ENCODE data around the gene LTBP3. TPM values are rescaled to one million over a fixed set of nuclear protein-coding genes. Genes with fewer than 3 reads are reported as not detected.

Gene LTBP3
- total RNA-seq, 1 experiment from 2014 or later, result 1.3 TPM

- Histone ChIP-seq H4K20me1 (ENCODE audit: insufficient read depth, low read depth, low read length) (no peaks in the 10 kb centered on the region), H3K4me3 (ENCODE audit: low read length) (no peak within 1 kb of the TSS), H2AFZ (ENCODE audit: low read length) (no peak within 1 kb of the TSS), H3K27ac (ENCODE audit: low read length) (no peak within 1 kb of the TSS; the same call in 1 of the 2 replicates), H3K79me2 (ENCODE audit: low read length) (no peaks in the 10 kb centered on the region), H3K9me3 (ENCODE audit: low read length) (no peaks in the 10 kb centered on the region), H3K36me3 (ENCODE audit: insufficient read depth, low read length) (no peaks in the 10 kb centered on the region), H3K27me3 (ENCODE audit: low read length) (no peaks in the 10 kb centered on the region), H3K4me1 (ENCODE audit: low read length) (peaks cover 12% of the 10 kb centered on the region), H3K4me2 (ENCODE audit: low read depth, low read length, poor library complexity, severe bottlenecking) (no peak within 1 kb of the TSS), H3K9ac (ENCODE audit: low read length) (0 out of 2 replicates have a peak within 1 kb of the TSS, but pooled peaks have one; percentile 30), H3K9me2 (replicated peaks; ENCODE audit: insufficient read depth, low read length) (no peaks in the 10 kb centered on the region)
- DNase-seq, result peak; percentile 59
These were observed 37.6 kb upstream of the LTBP3 start, which contains the start of gene KCNK7 for GRCh38 chr11:65595543-65596281. TSS of gene KCNK7 (minus strand) at chr11:65595800. CDS start at chr11:65595772, 28 bp downstream.

- DNase-seq, result peak; percentile 52
These were observed 37.0 kb upstream of the LTBP3 start for GRCh38 chr11:65595131-65595530.

DNA sequence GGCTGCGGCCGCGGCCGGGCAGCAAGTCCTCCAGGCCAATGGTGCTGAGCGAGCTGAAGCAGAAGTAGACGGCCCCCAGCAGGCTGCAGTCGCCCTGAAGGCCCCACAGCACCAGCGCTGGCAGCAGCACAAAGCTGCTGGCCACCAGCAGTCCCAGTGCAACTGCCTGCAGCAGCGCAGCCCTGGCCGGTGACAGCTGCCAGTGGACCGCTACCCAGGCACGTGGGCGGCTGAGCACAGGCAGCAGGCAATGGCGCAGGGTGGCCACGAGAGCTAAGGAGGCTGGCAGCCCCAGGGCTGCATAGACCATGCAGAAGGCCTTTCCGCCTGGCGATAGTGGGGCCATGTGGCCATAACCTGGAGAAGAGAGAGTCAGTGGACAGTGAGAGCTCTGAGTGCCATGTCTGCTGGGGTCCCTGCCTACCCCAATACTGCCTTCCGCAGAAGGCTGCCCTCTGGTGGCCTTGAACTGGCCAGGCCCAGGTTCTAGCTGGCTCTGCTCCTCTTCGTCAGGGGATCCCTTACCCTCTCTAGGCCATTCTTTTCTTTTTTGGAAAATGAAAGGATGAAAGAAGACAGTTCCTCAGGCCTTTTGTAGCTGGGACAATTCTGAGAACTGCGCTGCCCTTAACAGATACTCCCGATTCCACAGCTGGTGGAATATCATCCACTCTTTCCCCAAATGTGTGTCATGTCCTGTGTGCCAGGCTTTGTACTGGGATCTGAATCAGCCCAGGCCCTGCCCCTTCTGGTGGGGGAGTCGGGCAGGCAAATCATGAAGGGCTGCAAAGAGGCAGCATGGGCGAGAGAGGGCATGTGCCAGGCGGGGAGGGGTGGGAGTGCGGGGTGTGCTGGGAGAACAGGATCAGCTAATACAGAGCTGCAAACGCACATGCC is 35.6 kb upstream of the LTBP3 start:
- Histone ChIP-seq H3K9me2 (replicated peaks; ENCODE audit: insufficient read depth, low read length) (no peaks in the 10 kb centered on the region), H3K9me3 (ENCODE audit: low read length) (no peaks in the 10 kb centered on the region), H3K9ac (ENCODE audit: low read length) (no peak overlapping the region), H3K79me2 (ENCODE audit: low read length) (no peaks in the 10 kb centered on the region), H2AFZ (ENCODE audit: low read length) (no peak overlapping the region), H3K4me3 (ENCODE audit: low read length) (no peak overlapping the region), H3K27me3 (ENCODE audit: low read length) (no peaks in the 10 kb centered on the region), H3K36me3 (ENCODE audit: insufficient read depth, low read length) (no peaks in the 10 kb centered on the region), H4K20me1 (ENCODE audit: insufficient read depth, low read depth, low read length) (no peaks in the 10 kb centered on the region), H3K4me2 (ENCODE audit: low read depth, low read length, poor library complexity, severe bottlenecking) (no peak overlapping the region), H3K27ac (ENCODE audit: low read length) (no peak overlapping the region), H3K4me1 (ENCODE audit: low read length) (peaks cover 14% of the 10 kb centered on the region)
- DNase-seq, result peak; percentile 78

More at GRCh38 chr11:65595131-65595530, 37.0 kb upstream of the LTBP3 start:
- Histone ChIP-seq H3K4me2 (ENCODE audit: low read depth, low read length, poor library complexity, severe bottlenecking) (no peak overlapping the region), H3K27me3 (ENCODE audit: low read length) (no peaks in the 10 kb centered on the region), H3K79me2 (ENCODE audit: low read length) (no peaks in the 10 kb centered on the region), H3K9me3 (ENCODE audit: low read length) (no peaks in the 10 kb centered on the region), H3K4me3 (ENCODE audit: low read length) (no peak overlapping the region), H3K27ac (ENCODE audit: low read length) (no peak overlapping the region; the same call in 1 of the 2 replicates), H2AFZ (ENCODE audit: low read length) (no peak overlapping the region), H4K20me1 (ENCODE audit: insufficient read depth, low read depth, low read length) (no peaks in the 10 kb centered on the region), H3K4me1 (ENCODE audit: low read length) (peaks cover 12% of the 10 kb centered on the region), H3K36me3 (ENCODE audit: insufficient read depth, low read length) (no peaks in the 10 kb centered on the region), H3K9me2 (replicated peaks; ENCODE audit: insufficient read depth, low read length) (no peaks in the 10 kb centered on the region), H3K9ac (ENCODE audit: low read length) (0 out of 2 replicates have a peak overlapping the region, but pooled peaks have one; percentile 30)

DNA sequence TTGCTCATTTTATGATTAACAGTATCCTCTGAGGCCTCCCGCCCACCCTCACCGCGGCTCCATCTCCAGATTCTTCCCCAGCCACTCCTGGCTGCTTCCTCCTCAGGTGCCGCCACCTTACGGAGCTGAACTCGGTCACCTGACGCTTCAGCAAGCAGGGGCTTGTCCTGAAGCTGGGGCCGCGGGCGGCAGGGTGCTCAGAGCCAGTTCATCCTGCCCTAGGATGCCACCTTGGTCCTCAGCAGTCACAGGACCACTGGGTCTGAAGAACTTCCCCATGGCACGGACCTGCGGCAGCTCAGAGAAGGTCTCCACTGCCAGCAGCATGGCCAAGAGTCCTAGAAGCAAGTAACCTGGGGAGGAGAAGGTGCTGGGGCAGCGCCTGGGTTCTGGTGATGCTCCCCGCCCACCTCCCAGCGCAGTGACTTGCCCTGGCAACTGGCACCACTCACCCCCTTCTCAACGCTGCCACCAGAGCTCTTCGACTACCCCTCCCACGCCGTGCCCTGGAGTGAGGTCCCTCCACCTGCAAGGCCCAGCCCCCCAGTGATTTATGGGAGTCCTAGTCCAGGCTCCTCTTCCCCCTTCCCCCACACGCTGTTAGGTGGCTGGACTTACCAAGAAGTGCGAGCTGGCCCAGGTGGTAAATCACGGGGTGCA is 34.8 kb upstream of the LTBP3 start:
- Histone ChIP-seq H3K9me3 (ENCODE audit: low read length) (no peaks in the 10 kb centered on the region), H3K9me2 (replicated peaks; ENCODE audit: insufficient read depth, low read length) (no peaks in the 10 kb centered on the region), H3K4me1 (ENCODE audit: low read length) (peaks cover 22% of the 10 kb centered on the region), H3K79me2 (ENCODE audit: low read length) (no peaks in the 10 kb centered on the region), H3K27ac (ENCODE audit: low read length) (no peak overlapping the region), H3K9ac (ENCODE audit: low read length) (no peak overlapping the region), H3K36me3 (ENCODE audit: insufficient read depth, low read length) (no peaks in the 10 kb centered on the region), H2AFZ (ENCODE audit: low read length) (no peak overlapping the region), H3K4me3 (ENCODE audit: low read length) (no peak overlapping the region), H3K27me3 (ENCODE audit: low read length) (no peaks in the 10 kb centered on the region), H4K20me1 (ENCODE audit: insufficient read depth, low read depth, low read length) (no peaks in the 10 kb centered on the region), H3K4me2 (ENCODE audit: low read depth, low read length, poor library complexity, severe bottlenecking) (no peak overlapping the region)
- DNase-seq, result no peak

DNA sequence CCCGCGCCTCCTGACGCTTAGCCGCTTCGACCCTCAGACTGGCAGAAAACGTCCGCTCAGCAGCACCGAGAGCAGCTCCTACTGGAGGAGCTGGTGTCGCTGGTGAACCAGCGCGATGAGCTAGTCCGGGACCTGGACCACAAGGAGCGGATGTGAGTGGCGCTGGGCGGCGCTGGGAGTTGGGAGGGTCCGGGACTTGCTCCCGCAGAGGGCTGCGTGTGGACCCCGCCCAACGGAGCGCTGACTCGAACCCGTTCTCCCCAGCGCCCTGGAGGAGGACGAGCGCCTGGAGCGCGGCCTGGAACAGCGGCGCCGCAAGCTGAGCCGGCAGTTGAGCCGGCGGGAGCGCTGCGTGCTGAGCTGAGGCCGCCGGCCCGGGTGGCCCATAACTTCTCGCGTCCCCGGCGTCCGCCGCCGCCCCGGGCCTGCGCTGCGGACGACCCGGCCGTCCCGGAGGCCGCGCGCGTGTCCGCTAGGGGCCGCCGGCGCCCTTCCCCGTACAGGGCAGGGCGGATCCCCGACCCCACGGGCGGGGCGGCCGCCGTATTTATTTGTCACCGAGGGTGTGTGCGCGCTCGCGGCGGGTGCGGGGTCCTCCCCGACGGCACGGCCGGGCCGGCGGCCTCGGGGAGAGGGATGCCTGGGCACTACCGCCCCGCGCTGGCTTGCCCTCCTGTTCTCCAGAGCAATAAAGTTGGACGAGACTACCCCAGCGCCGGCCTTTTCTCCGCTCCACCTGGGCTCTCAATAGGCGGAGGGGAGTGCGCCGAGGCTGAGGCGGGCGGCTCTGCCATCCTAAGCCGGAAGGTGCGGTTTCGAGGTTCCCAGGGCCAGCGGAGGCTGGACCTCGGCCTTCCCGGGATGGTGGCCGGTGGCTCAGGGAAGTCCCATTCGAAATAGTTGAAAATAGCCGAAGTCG is 34.0 kb upstream of the LTBP3 start:
- Histone ChIP-seq H3K27me3 (ENCODE audit: low read length) (no peaks in the 10 kb centered on the region), H2AFZ (ENCODE audit: low read length) (no peak overlapping the region), H3K9ac (ENCODE audit: low read length) (no peak overlapping the region), H3K9me3 (ENCODE audit: low read length) (no peaks in the 10 kb centered on the region), H3K4me1 (ENCODE audit: low read length) (peaks cover 29% of the 10 kb centered on the region), H3K27ac (ENCODE audit: low read length) (no peak overlapping the region), H3K79me2 (ENCODE audit: low read length) (no peaks in the 10 kb centered on the region), H3K4me2 (ENCODE audit: low read depth, low read length, poor library complexity, severe bottlenecking) (no peak overlapping the region), H3K9me2 (replicated peaks; ENCODE audit: insufficient read depth, low read length) (no peaks in the 10 kb centered on the region), H3K4me3 (ENCODE audit: low read length) (no peak overlapping the region), H3K36me3 (ENCODE audit: insufficient read depth, low read length) (no peaks in the 10 kb centered on the region), H4K20me1 (ENCODE audit: insufficient read depth, low read depth, low read length) (no peaks in the 10 kb centered on the region)
- DNase-seq, result no peak

DNA sequence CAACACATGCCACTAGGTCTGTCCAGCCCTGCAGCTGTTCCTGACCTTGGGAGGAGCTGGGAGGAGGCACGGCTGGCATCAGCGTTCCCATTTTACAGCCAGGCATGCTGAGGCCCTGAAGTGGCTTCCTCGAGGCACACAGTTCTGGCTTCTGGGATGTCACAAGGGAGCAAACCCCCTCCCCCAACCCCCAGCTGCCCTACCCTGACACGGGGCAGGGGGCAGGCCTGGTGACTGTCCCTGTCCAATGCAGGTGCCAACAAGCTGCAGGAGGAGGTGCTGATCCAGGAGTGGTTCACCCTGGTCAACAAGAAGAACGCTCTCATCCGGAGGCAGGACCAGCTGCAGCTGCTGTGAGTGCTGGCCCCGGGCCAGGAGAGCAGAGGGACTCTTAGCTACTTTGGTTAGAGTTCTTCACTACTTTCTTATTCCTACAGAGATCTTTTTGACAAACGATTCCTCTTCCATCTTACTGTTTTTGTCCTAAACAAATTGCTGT is 32.1 kb upstream of the LTBP3 start:
- H3K4me3 ChIP-seq (ENCODE audit: low read length), result no peak overlapping the region
- no peak overlapping the region for H2AFZ ChIP-seq (ENCODE audit: low read length)
- no peaks in the 10 kb centered on the region for H3K9me2 ChIP-seq (replicated peaks; ENCODE audit: insufficient read depth, low read length)
- H3K9me3 ChIP-seq (ENCODE audit: low read length), result no peaks in the 10 kb centered on the region
- no peaks in the 10 kb centered on the region for H3K27me3 ChIP-seq (ENCODE audit: low read length)
- H3K79me2 ChIP-seq (ENCODE audit: low read length), result no peaks in the 10 kb centered on the region
- H3K4me1 ChIP-seq (ENCODE audit: low read length), result peaks cover 30% of the 10 kb centered on the region
- H3K9ac ChIP-seq (ENCODE audit: low read length), result no peak overlapping the region
- DNase-seq, result no peak
- H3K36me3 ChIP-seq (ENCODE audit: insufficient read depth, low read length), result no peaks in the 10 kb centered on the region
- no peak overlapping the region for H3K4me2 ChIP-seq (ENCODE audit: low read depth, low read length, poor library complexity, severe bottlenecking)
- no peaks in the 10 kb centered on the region for H4K20me1 ChIP-seq (ENCODE audit: insufficient read depth, low read depth, low read length)
- no peak overlapping the region for H3K27ac ChIP-seq (ENCODE audit: low read length)

- Histone ChIP-seq H3K36me3 (ENCODE audit: insufficient read depth, low read length) (no peaks in the 10 kb centered on the region), H3K9me3 (ENCODE audit: low read length) (no peaks in the 10 kb centered on the region), H3K4me1 (ENCODE audit: low read length) (peaks cover 26% of the 10 kb centered on the region), H3K4me2 (ENCODE audit: low read depth, low read length, poor library complexity, severe bottlenecking) (no peak overlapping the region), H3K27ac (ENCODE audit: low read length) (no peak overlapping the region), H2AFZ (ENCODE audit: low read length) (no peak overlapping the region), H3K9me2 (replicated peaks; ENCODE audit: insufficient read depth, low read length) (no peaks in the 10 kb centered on the region), H3K79me2 (ENCODE audit: low read length) (no peaks in the 10 kb centered on the region), H4K20me1 (ENCODE audit: insufficient read depth, low read depth, low read length) (no peaks in the 10 kb centered on the region), H3K27me3 (ENCODE audit: low read length) (no peaks in the 10 kb centered on the region), H3K9ac (ENCODE audit: low read length) (no peak overlapping the region), H3K4me3 (ENCODE audit: low read length) (no peak overlapping the region)
- DNase-seq, result no peak
These were observed 31.5 kb upstream of the LTBP3 start for GRCh38 chr11:65589444-65590239.
